SU-DHL-6 (cell line): ENCODE measurements around the gene RWDD1.

Experiments
- H2AFZ ChIP-seq: fragments of 200-600 bp; sonication (generic); 2 replicates; pipeline ENCODE4 v1.6.1; 2014; ENCODE audit warnings: low read depth, mild to moderate bottlenecking, moderate library complexity, mixed read lengths, antibody characterized with exemption, low read length; ENCODE audit not compliant: severe bottlenecking
- H3F3A ChIP-seq: fragments of 200-600 bp; shearing (Covaris generic); 2 replicates; pipeline ENCODE4 v1.6.0; 2016; ENCODE audit warnings: antibody characterized with exemption, mild to moderate bottlenecking; ENCODE audit not compliant: insufficient read depth
- H3K27ac ChIP-seq: fragments of 200-600 bp; sonication (generic); 2 replicates; pipeline ENCODE4 v1.5.1; 2016; ENCODE audit warnings: low read depth, mild to moderate bottlenecking, low read length, moderate library complexity, mixed read lengths
- H3K27me3 ChIP-seq: fragments of 200-600 bp; sonication (generic), shearing (Covaris generic); 2 replicates; pipeline ENCODE4 v1.6.0; 2014; ENCODE audit warnings: mild to moderate bottlenecking, low read length
- H3K36me3 ChIP-seq: fragments of 200-600 bp; sonication (generic); 2 replicates; pipeline ENCODE4 v1.6.1; 2014; ENCODE audit warnings: mild to moderate bottlenecking, low read length, mixed read lengths
- H3K4me2 ChIP-seq: fragments of 300-600, 200-600 bp; shearing (Covaris generic), sonication (generic); 2 replicates; pipeline ENCODE4 v1.6.0; 2014; ENCODE audit warnings: low read length, low read depth, mild to moderate bottlenecking; ENCODE audit not compliant: poor library complexity, severe bottlenecking
- H3K4me3 ChIP-seq: fragments of 200-600 bp; sonication (generic); 2 replicates; pipeline ENCODE4 v1.5.1; 2014; ENCODE audit warnings: antibody characterized with exemption, low read length, mild to moderate bottlenecking, mixed read lengths; ENCODE audit not compliant: insufficient read depth, poor library complexity, severe bottlenecking
- H3K79me2 ChIP-seq: fragments of 200-600 bp; sonication (generic); 2 replicates; pipeline ENCODE4 v1.6.1; 2014; ENCODE audit warnings: mild to moderate bottlenecking, low read length, moderate library complexity; ENCODE audit not compliant: insufficient read depth
- H3K9ac ChIP-seq: fragments of 200-600 bp; sonication (generic); 2 replicates; pipeline ENCODE4 v1.7.0; 2014; ENCODE audit warnings: mild to moderate bottlenecking, low read length
- H3K9me2 ChIP-seq: fragments of 200-600 bp; sonication (generic); replicated peaks from 2 replicates; pipeline ENCODE4 v1.6.1; 2014; ENCODE audit warnings: low read length; ENCODE audit not compliant: insufficient read depth
- H3K9me3 ChIP-seq: fragments of 200-600 bp; sonication (generic); 2 replicates; pipeline ENCODE4 v1.6.1; 2014; ENCODE audit warnings: low read length, mixed read lengths; ENCODE audit not compliant: insufficient read depth
- H4K20me1 ChIP-seq: fragments of 200-600 bp; sonication (generic); 2 replicates; pipeline ENCODE4 v1.6.1; 2014; ENCODE audit warnings: low read depth, mild to moderate bottlenecking, antibody characterized with exemption, low read length, moderate library complexity, mixed read lengths
- EZH2phosphoT487 ChIP-seq: fragments of 200-600 bp; sonication (generic), shearing (Covaris generic); conservative IDR thresholded peaks from 2 replicates; pipeline ENCODE4 v1.6.1; 2018; ENCODE audit warnings: mild to moderate bottlenecking, antibody characterized with exemption, low read length, moderate library complexity, mixed read lengths
- TF ChIP-seq, protein P1 (sequence below): fragments of 200-600 bp; sonication (generic); IDR thresholded peaks from one replicate; pipeline ENCODE4 v1.5.1; 2017; ENCODE audit warnings: antibody characterized with exemption, mild to moderate bottlenecking, low read length, moderate library complexity; ENCODE audit not compliant: insufficient read depth, poor library complexity, severe bottlenecking

Gene RWDD1

DNA sequence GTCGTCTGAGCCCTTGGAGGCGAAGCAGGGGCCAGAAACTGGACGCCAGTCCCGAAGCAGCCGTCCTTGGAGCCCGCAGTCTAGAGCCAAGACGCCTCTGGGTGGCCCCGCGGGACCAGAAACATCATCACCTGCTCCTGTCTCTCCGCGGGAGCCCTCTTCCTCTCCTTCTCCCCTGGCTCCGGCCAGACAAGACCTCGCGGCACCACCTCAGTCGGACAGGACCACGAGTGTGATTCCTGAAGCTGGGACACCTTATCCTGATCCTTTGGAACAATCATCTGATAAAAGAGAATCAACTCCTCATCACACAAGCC is 45.4 kb downstream of the RWDD1 start:
- H2AFZ ChIP-seq = peak overlapping the region; percentile 92
- no peaks in the 10 kb centered on the region for H3F3A ChIP-seq
- no peak overlapping the region for H3K27ac ChIP-seq
- peak overlapping the region; percentile 44 for H3K4me3 ChIP-seq
- no peaks in the 10 kb centered on the region for H3K9me2 ChIP-seq
- H3K9me3 ChIP-seq = no peaks in the 10 kb centered on the region
- peak overlapping the region; percentile 64 for H3K4me2 ChIP-seq
- peak overlapping the region; percentile 37; the same call in 1 of the 2 replicates for H3K9ac ChIP-seq
- TF ChIP-seq, protein P1, sequence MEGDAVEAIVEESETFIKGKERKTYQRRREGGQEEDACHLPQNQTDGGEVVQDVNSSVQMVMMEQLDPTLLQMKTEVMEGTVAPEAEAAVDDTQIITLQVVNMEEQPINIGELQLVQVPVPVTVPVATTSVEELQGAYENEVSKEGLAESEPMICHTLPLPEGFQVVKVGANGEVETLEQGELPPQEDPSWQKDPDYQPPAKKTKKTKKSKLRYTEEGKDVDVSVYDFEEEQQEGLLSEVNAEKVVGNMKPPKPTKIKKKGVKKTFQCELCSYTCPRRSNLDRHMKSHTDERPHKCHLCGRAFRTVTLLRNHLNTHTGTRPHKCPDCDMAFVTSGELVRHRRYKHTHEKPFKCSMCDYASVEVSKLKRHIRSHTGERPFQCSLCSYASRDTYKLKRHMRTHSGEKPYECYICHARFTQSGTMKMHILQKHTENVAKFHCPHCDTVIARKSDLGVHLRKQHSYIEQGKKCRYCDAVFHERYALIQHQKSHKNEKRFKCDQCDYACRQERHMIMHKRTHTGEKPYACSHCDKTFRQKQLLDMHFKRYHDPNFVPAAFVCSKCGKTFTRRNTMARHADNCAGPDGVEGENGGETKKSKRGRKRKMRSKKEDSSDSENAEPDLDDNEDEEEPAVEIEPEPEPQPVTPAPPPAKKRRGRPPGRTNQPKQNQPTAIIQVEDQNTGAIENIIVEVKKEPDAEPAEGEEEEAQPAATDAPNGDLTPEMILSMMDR = no peak
- no peak for TF ChIP-seq EZH2phosphoT487
- H4K20me1 ChIP-seq = no peaks in the 10 kb centered on the region
- H3K79me2 ChIP-seq = no peaks in the 10 kb centered on the region
- no peaks in the 10 kb centered on the region for H3K36me3 ChIP-seq
- no peaks in the 10 kb centered on the region for H3K27me3 ChIP-seq

DNA sequence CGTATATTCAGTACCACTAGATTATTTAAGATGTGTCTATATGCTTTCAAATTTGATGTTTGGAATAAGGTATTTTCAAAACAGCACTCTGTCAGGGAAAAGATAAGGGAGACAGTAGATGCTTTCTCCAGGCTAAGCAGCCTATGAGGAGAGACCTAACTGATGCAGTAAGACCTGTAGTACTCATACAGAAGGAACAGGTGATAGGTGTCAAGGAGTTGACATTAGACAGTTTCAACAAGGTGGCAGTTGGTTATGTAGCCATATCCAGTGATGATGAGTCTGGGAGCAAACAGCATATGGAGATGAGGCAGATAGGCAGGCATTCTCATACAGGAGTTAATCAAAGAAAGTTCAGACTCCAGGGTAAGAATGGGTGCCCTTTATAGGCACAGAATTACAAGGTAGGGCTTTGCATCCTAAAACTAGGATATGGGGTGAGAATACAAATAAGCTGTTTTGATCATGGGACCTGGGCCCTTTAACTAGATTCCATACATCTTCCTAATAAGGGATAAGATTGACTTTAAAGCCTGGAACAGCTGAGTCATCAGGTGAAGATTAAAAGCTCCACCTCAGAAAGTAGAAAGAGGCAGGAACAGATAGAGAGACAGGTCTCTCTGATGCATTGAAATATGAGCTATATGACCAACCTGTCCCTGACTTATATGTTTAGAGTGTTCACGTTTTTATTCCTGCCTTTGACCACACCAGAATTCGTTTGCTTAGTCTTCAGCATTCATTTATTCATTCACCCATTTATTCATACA is 52.9 kb downstream of the RWDD1 start:
- Histone ChIP-seq H3K36me3 (no peaks in the 10 kb centered on the region), H3K79me2 (no peaks in the 10 kb centered on the region), H3K9ac (no peak overlapping the region), H3K27me3 (no peaks in the 10 kb centered on the region), H3K9me3 (no peaks in the 10 kb centered on the region), H4K20me1 (no peaks in the 10 kb centered on the region), H3F3A (no peaks in the 10 kb centered on the region), H3K27ac (no peak overlapping the region), H2AFZ (no peak overlapping the region), H3K9me2 (no peaks in the 10 kb centered on the region), H3K4me2 (no peak overlapping the region), H3K4me3 (no peak overlapping the region)
- no peak for TF ChIP-seq EZH2phosphoT487
- TF ChIP-seq, protein P1 = no peak

DNA sequence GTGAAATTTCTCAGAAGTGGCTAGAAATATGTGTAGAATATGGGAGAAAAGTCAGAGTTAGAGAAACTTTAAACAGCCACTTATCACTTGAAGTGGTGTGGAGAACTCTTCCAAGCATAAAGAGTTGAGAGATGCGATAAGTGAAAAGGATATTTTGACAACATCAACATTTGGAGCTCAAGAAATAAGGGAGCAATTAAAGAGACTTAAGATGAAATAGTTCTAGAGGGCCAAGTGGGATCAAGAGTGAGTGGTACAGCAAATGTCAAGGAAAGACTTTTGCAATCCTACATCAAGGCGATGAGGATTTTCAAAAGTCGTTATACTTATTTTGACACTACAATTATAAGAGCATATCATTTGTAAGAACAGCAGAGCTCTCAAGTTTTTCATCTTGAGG is 54.6 kb downstream of the RWDD1 start:
- Histone ChIP-seq H3K36me3 (no peaks in the 10 kb centered on the region), H3K9me3 (no peaks in the 10 kb centered on the region), H3K4me3 (no peak overlapping the region), H3F3A (no peaks in the 10 kb centered on the region), H3K27ac (no peak overlapping the region), H4K20me1 (no peaks in the 10 kb centered on the region), H3K9ac (no peak overlapping the region), H3K9me2 (no peaks in the 10 kb centered on the region), H2AFZ (no peak overlapping the region), H3K4me2 (no peak overlapping the region), H3K79me2 (no peaks in the 10 kb centered on the region), H3K27me3 (no peaks in the 10 kb centered on the region)
- TF ChIP-seq EZH2phosphoT487 = no peak
- TF ChIP-seq, protein P1 = no peak
